Trophoblast cell (in vitro differentiated cells and primary cell): Measurements from ENCODE around the gene TOMM20.

Source experiments
- DNase-seq, 2 donors: peaks; one replicate each; pipeline ENCODE4 v3.0.0-alpha.2; 2016
- H2AFZ ChIP-seq: 2 replicates; pipeline ENCODE4 v1.6.1; 2013; ENCODE audit warnings: low read length, moderate library complexity, mild to moderate bottlenecking; ENCODE audit not compliant: insufficient read depth, poor library complexity
- H2AK5ac ChIP-seq: 2 replicates; pipeline ENCODE4 v1.6.1; 2013; ENCODE audit warnings: mild to moderate bottlenecking, low read length
- H2BK120ac ChIP-seq: 2 replicates; pipeline ENCODE4 v1.6.1; 2013; ENCODE audit warnings: low read length, mild to moderate bottlenecking, moderate library complexity; ENCODE audit not compliant: insufficient read depth, poor library complexity
- H2BK12ac ChIP-seq: 2 replicates; pipeline ENCODE4 v1.6.1; 2013; ENCODE audit warnings: mild to moderate bottlenecking, low read length, moderate library complexity
- H2BK5ac ChIP-seq: 2 replicates; pipeline ENCODE4 v1.6.1; 2013; ENCODE audit warnings: low read length, low read depth, moderate library complexity, mild to moderate bottlenecking; ENCODE audit not compliant: poor library complexity
- H3K14ac ChIP-seq: 2 replicates; pipeline ENCODE4 v1.6.1; 2013; ENCODE audit warnings: mild to moderate bottlenecking, low read length
- H3K18ac ChIP-seq: 2 replicates; pipeline ENCODE4 v1.6.1; 2013; ENCODE audit warnings: mild to moderate bottlenecking, low read length
- H3K23ac ChIP-seq: 2 replicates; pipeline ENCODE4 v1.6.1; 2013; ENCODE audit warnings: low read length
- H3K27ac ChIP-seq: 2 replicates; pipeline ENCODE4 v1.5.1; 2013; ENCODE audit warnings: low read depth, mild to moderate bottlenecking, inconsistent platforms, low read length, moderate library complexity
- H3K27me3 ChIP-seq: 2 replicates; pipeline ENCODE4 v1.6.1; 2013; ENCODE audit warnings: inconsistent platforms, mild to moderate bottlenecking, low read length, moderate library complexity; ENCODE audit not compliant: insufficient read depth
- H3K36me3 ChIP-seq, 2 experiments: 1 replicate in 1 of 2; 2 replicates in 1 of 2; pipeline ENCODE4 v1.6.1; 2013; ENCODE audit warnings: low read length in 2 of 2, mild to moderate bottlenecking in 2 of 2, moderate library complexity in 1 of 2; ENCODE audit not compliant: insufficient read depth in 2 of 2, control insufficient read depth in 1 of 2
- H3K4ac ChIP-seq: 2 replicates; pipeline ENCODE4 v1.6.1; 2013; ENCODE audit warnings: low read depth, mild to moderate bottlenecking, low read length, moderate library complexity
- H3K4me1 ChIP-seq, 2 experiments: 1 replicate in 1 of 2; 2 replicates in 1 of 2; pipeline ENCODE4 v1.6.1; 2013; ENCODE audit warnings: low read length in 2 of 2, mild to moderate bottlenecking in 2 of 2, moderate library complexity in 1 of 2; ENCODE audit not compliant: insufficient read depth in 2 of 2, control insufficient read depth in 1 of 2
- H3K4me2 ChIP-seq: 2 replicates; pipeline ENCODE4 v1.6.1; 2013; ENCODE audit warnings: inconsistent platforms, mild to moderate bottlenecking, low read length, moderate library complexity
- H3K4me3 ChIP-seq: 2 replicates; pipeline ENCODE4 v1.5.1; 2013; ENCODE audit warnings: mild to moderate bottlenecking, low read depth, low read length, inconsistent platforms
- H3K79me1 ChIP-seq: one replicate; pipeline ENCODE4 v1.6.1; 2013; ENCODE audit warnings: low read length
- H3K79me2 ChIP-seq: 2 replicates; pipeline ENCODE4 v1.6.1; 2013; ENCODE audit warnings: low read length, mild to moderate bottlenecking; ENCODE audit not compliant: control insufficient read depth, insufficient read depth, poor library complexity
- H3K9ac ChIP-seq: 2 replicates; pipeline ENCODE4 v1.6.1; 2013; ENCODE audit warnings: mild to moderate bottlenecking, low read length
- H3K9me3 ChIP-seq: 2 replicates; pipeline ENCODE4 v1.6.1; 2013; ENCODE audit warnings: low read depth, mild to moderate bottlenecking, control low read depth, inconsistent platforms, low read length; ENCODE audit not compliant: insufficient read depth
- H4K12ac ChIP-seq: 2 replicates; pipeline ENCODE4 v1.6.1; 2013; ENCODE audit warnings: low read depth, mild to moderate bottlenecking, low read length, moderate library complexity
- H4K8ac ChIP-seq: 2 replicates; pipeline ENCODE4 v1.6.1; 2013; ENCODE audit warnings: low read depth, mild to moderate bottlenecking, low read length, moderate library complexity
- H4K91ac ChIP-seq: one replicate; pipeline ENCODE4 v1.6.1; 2013; ENCODE audit warnings: low read depth, mild to moderate bottlenecking, low read length, moderate library complexity
- WGBS: extraction: QIAGEN DNeasy Blood & Tissue Kit; methylation state at CpG from one replicate; pipeline ENCODE4 v1.1.7; 2013; ENCODE audit warnings: missing lambda C conversion rate; ENCODE audit not compliant: insufficient read length, insufficient coverage; ENCODE audit errors: extremely low coverage; 5-methylcytosine and 5-hydroxymethylcytosine counted together

TOMM20 gene

GRCh38 chr1:235138821-235139220, 10.2 kb upstream of the TOMM20 start:
- Histone ChIP-seq H4K91ac (no peak overlapping the region), H2AFZ (no peak overlapping the region), H3K4me2 (no peak overlapping the region), H3K79me1 (no peaks in the 10 kb centered on the region), H4K8ac (no peak overlapping the region), H3K23ac (no peak overlapping the region), H2BK5ac (no peak overlapping the region), H3K27me3 (no peaks in the 10 kb centered on the region), H4K12ac (no peak overlapping the region), H3K9me3 (peaks cover 2% of the 10 kb centered on the region), H3K27ac (no peak overlapping the region), H3K18ac (no peak overlapping the region), H3K79me2 (no peaks in the 10 kb centered on the region), H3K36me3 (peaks cover 56 to 69% of the 10 kb centered on the region in 2 experiments), H3K4me3 (no peak overlapping the region), H2BK12ac (no peak overlapping the region), H3K9ac (no peak overlapping the region), H3K4me1 (no peaks in the 10 kb centered on the region), H2BK120ac (no peak overlapping the region), H3K14ac (no peak overlapping the region), H2AK5ac (no peak overlapping the region), H3K4ac (no peak overlapping the region)
- no peak for DNase-seq
- WGBS: no CpG with 5 or more reads among the region's 2 CpGs

- H3K18ac ChIP-seq: no peak overlapping the region
- no peaks in the 10 kb centered on the region for H3K79me1 ChIP-seq
- no peak overlapping the region for H2AK5ac ChIP-seq
- H3K4ac ChIP-seq: no peak overlapping the region
- no peak overlapping the region for H4K8ac ChIP-seq
- no peak overlapping the region for H3K9ac ChIP-seq
- no peaks in the 10 kb centered on the region for H3K79me2 ChIP-seq
- H2BK120ac ChIP-seq: no peak overlapping the region
- H3K14ac ChIP-seq: no peak overlapping the region
- H3K23ac ChIP-seq: no peak overlapping the region
- no peak overlapping the region for H3K4me3 ChIP-seq
- no peak overlapping the region for H2AFZ ChIP-seq
- no peaks in the 10 kb centered on the region for H3K9me3 ChIP-seq
- H3K4me2 ChIP-seq: no peak overlapping the region
- no peaks in the 10 kb centered on the region for H3K27me3 ChIP-seq
- H4K91ac ChIP-seq: no peak overlapping the region
- H3K4me1 ChIP-seq: no peaks in the 10 kb centered on the region
- no peak overlapping the region for H2BK12ac ChIP-seq
- WGBS: no CpG with 5 or more reads among the region's 4 CpGs
- H4K12ac ChIP-seq: no peak overlapping the region
- DNase-seq: no peak
- H3K36me3 ChIP-seq: peaks cover 43 to 60% of the 10 kb centered on the region in 2 experiments
- H3K27ac ChIP-seq: no peak overlapping the region
- H2BK5ac ChIP-seq: no peak overlapping the region
Observed at GRCh38 chr1:235136111-235136510, 7.5 kb upstream of the TOMM20 start.

GRCh38 chr1:235134171-235134570, 5.5 kb upstream of the TOMM20 start:
- no peak overlapping the region for H3K9ac ChIP-seq
- H3K4me3 ChIP-seq: no peak overlapping the region
- no peak overlapping the region for H3K4ac ChIP-seq
- H2AFZ ChIP-seq: no peak overlapping the region
- no peaks in the 10 kb centered on the region for H3K79me2 ChIP-seq
- peaks cover 2 to 5% of the 10 kb centered on the region in 2 experiments for H3K4me1 ChIP-seq
- no peak overlapping the region for H3K14ac ChIP-seq
- H4K91ac ChIP-seq: no peak overlapping the region
- peaks cover 30 to 47% of the 10 kb centered on the region in 2 experiments for H3K36me3 ChIP-seq
- no peak overlapping the region for H4K8ac ChIP-seq
- H2BK120ac ChIP-seq: no peak overlapping the region
- no peak for DNase-seq
- H2BK5ac ChIP-seq: no peak overlapping the region
- peaks cover 1% of the 10 kb centered on the region for H3K9me3 ChIP-seq
- no peak overlapping the region for H3K4me2 ChIP-seq
- H2AK5ac ChIP-seq: no peak overlapping the region
- H3K27ac ChIP-seq: no peak overlapping the region
- H3K23ac ChIP-seq: no peak overlapping the region
- H4K12ac ChIP-seq: no peak overlapping the region
- H3K18ac ChIP-seq: no peak overlapping the region
- WGBS: no CpG with 5 or more reads among the region's 12 CpGs
- no peaks in the 10 kb centered on the region for H3K27me3 ChIP-seq
- H3K79me1 ChIP-seq: no peaks in the 10 kb centered on the region
- no peak overlapping the region for H2BK12ac ChIP-seq

- no peak overlapping the region for H3K9ac ChIP-seq
- peaks cover 5% of the 10 kb centered on the region for H3K79me1 ChIP-seq
- no peak for DNase-seq
- H2BK120ac ChIP-seq: no peak overlapping the region
- no peak overlapping the region for H3K4ac ChIP-seq
- no peak overlapping the region for H3K14ac ChIP-seq
- peaks cover 5% of the 10 kb centered on the region for H3K79me2 ChIP-seq
- no peak overlapping the region for H3K27ac ChIP-seq
- H3K9me3 ChIP-seq: peaks cover 1% of the 10 kb centered on the region
- H3K18ac ChIP-seq: no peak overlapping the region
- H4K91ac ChIP-seq: no peak overlapping the region
- no peak overlapping the region for H3K4me3 ChIP-seq
- peaks cover 2 to 5% of the 10 kb centered on the region in 2 experiments for H3K4me1 ChIP-seq
- WGBS: no CpG with 5 or more reads among the region's 3 CpGs
- H3K36me3 ChIP-seq: peaks cover 26 to 43% of the 10 kb centered on the region in 2 experiments
- no peak overlapping the region for H4K8ac ChIP-seq
- no peak overlapping the region for H2BK12ac ChIP-seq
- H4K12ac ChIP-seq: no peak overlapping the region
- no peak overlapping the region for H3K4me2 ChIP-seq
- H2AFZ ChIP-seq: no peak overlapping the region
- H2BK5ac ChIP-seq: no peak overlapping the region
- H3K27me3 ChIP-seq: no peaks in the 10 kb centered on the region
- H2AK5ac ChIP-seq: no peak overlapping the region
- no peak overlapping the region for H3K23ac ChIP-seq
Observed at GRCh38 chr1:235133086-235133485, 4.4 kb upstream of the TOMM20 start.
